Measurements from ENCODE around the gene UNC45B. TPM values are rescaled to one million over a fixed set of nuclear protein-coding genes. Genes with fewer than 3 reads are reported as not detected.

The UNC45B gene
- total RNA-seq, 1 experiment from 2014 or later = 0.22 TPM

DNA sequence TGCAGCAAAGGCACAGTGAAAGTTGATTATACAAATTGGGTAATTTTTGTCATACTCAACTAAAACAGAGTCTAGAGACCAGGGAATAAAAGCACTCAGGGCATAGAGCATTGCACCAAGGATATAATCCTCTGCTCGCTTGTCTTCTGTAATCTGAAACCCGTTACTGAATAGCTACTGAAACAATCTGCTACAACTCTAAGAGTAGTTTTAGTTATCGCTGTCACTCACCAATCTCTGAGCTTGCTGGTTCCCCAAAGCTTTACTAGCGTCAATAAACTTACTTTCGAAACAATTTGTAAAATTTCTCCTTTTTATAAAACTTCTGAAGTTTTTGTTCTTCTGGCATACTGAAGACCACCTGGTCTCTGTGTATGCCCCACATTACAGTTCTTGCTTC, 69.5 kb downstream of the UNC45B start:
- H2AFZ ChIP-seq (ENCODE audit: low read length) = no peak overlapping the region
- TF ChIP-seq, protein P1, sequence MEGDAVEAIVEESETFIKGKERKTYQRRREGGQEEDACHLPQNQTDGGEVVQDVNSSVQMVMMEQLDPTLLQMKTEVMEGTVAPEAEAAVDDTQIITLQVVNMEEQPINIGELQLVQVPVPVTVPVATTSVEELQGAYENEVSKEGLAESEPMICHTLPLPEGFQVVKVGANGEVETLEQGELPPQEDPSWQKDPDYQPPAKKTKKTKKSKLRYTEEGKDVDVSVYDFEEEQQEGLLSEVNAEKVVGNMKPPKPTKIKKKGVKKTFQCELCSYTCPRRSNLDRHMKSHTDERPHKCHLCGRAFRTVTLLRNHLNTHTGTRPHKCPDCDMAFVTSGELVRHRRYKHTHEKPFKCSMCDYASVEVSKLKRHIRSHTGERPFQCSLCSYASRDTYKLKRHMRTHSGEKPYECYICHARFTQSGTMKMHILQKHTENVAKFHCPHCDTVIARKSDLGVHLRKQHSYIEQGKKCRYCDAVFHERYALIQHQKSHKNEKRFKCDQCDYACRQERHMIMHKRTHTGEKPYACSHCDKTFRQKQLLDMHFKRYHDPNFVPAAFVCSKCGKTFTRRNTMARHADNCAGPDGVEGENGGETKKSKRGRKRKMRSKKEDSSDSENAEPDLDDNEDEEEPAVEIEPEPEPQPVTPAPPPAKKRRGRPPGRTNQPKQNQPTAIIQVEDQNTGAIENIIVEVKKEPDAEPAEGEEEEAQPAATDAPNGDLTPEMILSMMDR (conservative IDR thresholded peaks at IDR 0.05) = no peak
- H3K27me3 ChIP-seq (ENCODE audit: insufficient read depth, low read length) = no peaks in the 10 kb centered on the region
- H4K5ac ChIP-seq (ENCODE audit: insufficient read length, low read depth, low read length) = no peak overlapping the region
- no peak for DNase-seq
- H3T11ph ChIP-seq (ENCODE audit: low read length) = no peak overlapping the region
- no peak overlapping the region for H2AK5ac ChIP-seq (ENCODE audit: insufficient read length, low read length)
- H3K79me1 ChIP-seq (ENCODE audit: insufficient read depth, low read depth, low read length, poor library complexity, severe bottlenecking) = no peaks in the 10 kb centered on the region
- H4K91ac ChIP-seq (ENCODE audit: insufficient read length, low read depth, low read length) = no peak overlapping the region
- Mint-ChIP-seq H3K9me3 (no peaks in the 10 kb centered on the region; a peak in 1 of 5 replicates), H3K4me1 (peaks cover 5 to 6% of the 10 kb centered on the region in 2 experiments; a peak in 3 of 4 replicates), H3K36me3 (ENCODE audit: insufficient read depth in 1 of 3, low read depth in 3 of 3) (no peaks in the 10 kb centered on the region), H3K27ac (no peak overlapping the region), H3K4me3 (no peak overlapping the region), H3K27me3 (ENCODE audit: low read depth) (peaks cover 4% of the 10 kb centered on the region)
- no peak overlapping the region for H2BK15ac ChIP-seq (ENCODE audit: low read depth, low read length)
- no peaks in the 10 kb centered on the region for H3K79me2 ChIP-seq (ENCODE audit: insufficient read depth, low read length)
- no CpG with 5 or more reads among the region's 5 CpGs for WGBS (ENCODE audit: extremely low coverage, insufficient read length, low lambda C conversion rate)
- H3K4ac ChIP-seq (ENCODE audit: low read depth, low read length) = no peak overlapping the region
- H2BK12ac ChIP-seq (ENCODE audit: insufficient read length, low read depth, low read length) = no peak overlapping the region
- H4K20me1 ChIP-seq (ENCODE audit: control insufficient read depth, insufficient read depth, insufficient read length) = no peaks in the 10 kb centered on the region
- no peaks in the 10 kb centered on the region for H3K23me2 ChIP-seq (ENCODE audit: insufficient read length, low read depth, low read length, poor library complexity, severe bottlenecking)
- no peak overlapping the region for H3K18ac ChIP-seq (ENCODE audit: insufficient read length, low read depth, low read length)
- H2BK20ac ChIP-seq (ENCODE audit: low read depth, low read length, poor library complexity, severe bottlenecking) = no peak overlapping the region
- H3K4me2 ChIP-seq (ENCODE audit: insufficient read depth, insufficient read length, low read length) = no peak overlapping the region
- no peak overlapping the region for H3K23ac ChIP-seq (ENCODE audit: insufficient read length, low read depth, low read length)
- H4K8ac ChIP-seq (replicated peaks; ENCODE audit: insufficient read length, low read depth, low read length) = no peak overlapping the region
- no peak overlapping the region for H3K14ac ChIP-seq (ENCODE audit: insufficient read depth, low read length)
- no peak overlapping the region for H2BK120ac ChIP-seq (ENCODE audit: low read depth, low read length, poor library complexity, severe bottlenecking)
- no peak overlapping the region for H3K9ac ChIP-seq (ENCODE audit: extremely low read depth, insufficient read length, low read length)
- H3K56ac ChIP-seq (ENCODE audit: insufficient read length, low read depth, low read length) = no peak overlapping the region
- H3K9me3 ChIP-seq (ENCODE audit: control insufficient read depth, low read depth, low read length) = no peaks in the 10 kb centered on the region
- H3K27ac ChIP-seq (ENCODE audit: insufficient read length, low read depth, low read length) = no peak overlapping the region
- H3K4me1 ChIP-seq (ENCODE audit: insufficient read depth, low read length) = no peaks in the 10 kb centered on the region
- no peak overlapping the region for H2BK5ac ChIP-seq (ENCODE audit: insufficient read length, low read length)

Measured in H9 (cell line).